ENCODE results near the gene DGCR6L. TPM values are rescaled to one million over a fixed set of nuclear protein-coding genes. Genes with fewer than 3 reads are reported as not detected.
"Not testable (repeated sequence)": the region's sequence is repeated elsewhere in the genome, so short reads cannot be mapped to it uniquely, and the experiment has no call there.

The DGCR6L gene
- total and polyA plus RNA-seq, 3 experiments from 2014 or later: 46.8 to 150 (median 48.4) TPM

GRCh38 chr22:20269673-20270072 is 50.2 kb downstream of the DGCR6L start:
- Mint-ChIP-seq H3K4me1 (peaks cover 4 to 14% (median 5%) of the 10 kb centered on the region in 3 donors), H3K4me3 (peak overlapping the region in 4 of 7 donors; percentile 20 to 84 (median 34))
- H3K4me3 ChIP-seq (ENCODE audit: low read length); H3K4me1 ChIP-seq (ENCODE audit: insufficient read depth, low read length); H3K27me3 ChIP-seq (ENCODE audit: insufficient read depth, low read length, poor library complexity, severe bottlenecking); H3K9me3 Mint-ChIP-seq; DNase-seq; H3K27me3 Mint-ChIP-seq; H3K9me3 ChIP-seq (ENCODE audit: low read length); H3K27ac Mint-ChIP-seq; H3K36me3 ChIP-seq (ENCODE audit: insufficient read depth, low read length); H3K27ac ChIP-seq (ENCODE audit: low read depth, low read length); POLR2A ChIA-PET; H3K36me3 Mint-ChIP-seq: not testable (repeated sequence)
- CTCF ChIA-PET: interaction anchor here (1.1 to 1.8 kb wide), 2 partner anchors 31 to 113 kb away, joined by 7 read pairs; no protein-coding TSS in a partner anchor

- CTCF ChIA-PET: interaction anchor here (0.7 to 1.1 kb wide), 4 partner anchors 15 to 112 kb away, joined by 3 to 7 read pairs (median 3); no protein-coding TSS in a partner anchor
- H3K4me1 ChIP-seq (ENCODE audit: insufficient read depth, low read length); H3K36me3 ChIP-seq (ENCODE audit: insufficient read depth, low read length); H3K36me3 Mint-ChIP-seq; H3K27ac Mint-ChIP-seq; H3K27me3 ChIP-seq (ENCODE audit: insufficient read depth, low read length, poor library complexity, severe bottlenecking); H3K9me3 Mint-ChIP-seq; DNase-seq; H3K4me3 ChIP-seq (ENCODE audit: low read length); POLR2A ChIA-PET; H3K9me3 ChIP-seq (ENCODE audit: low read length); H3K27me3 Mint-ChIP-seq: not testable (repeated sequence)
- peak overlapping the region; percentile 74 for H3K27ac ChIP-seq (ENCODE audit: low read depth, low read length)
- Mint-ChIP-seq H3K4me1 (peaks cover 5 to 16% (median 6%) of the 10 kb centered on the region in 3 donors), H3K4me3 (peak overlapping the region in 1 of 7 donors; percentile 88)
Measured at GRCh38 chr22:20269201-20269600, 50.7 kb downstream of the DGCR6L start.

GRCh38 chr22:20268279-20269012 is 51.4 kb downstream of the DGCR6L start, which contains the start of gene RTN4R:
Gene RTN4R (minus strand): TSS chr22:20268318. CDS start chr22:20268092, 226 bp downstream.
- peaks cover 0 to 3% of the 10 kb centered on the region in 2 donors for H3K27me3 Mint-ChIP-seq
- H3K4me3 ChIP-seq (ENCODE audit: low read length): peak within 1 kb of the TSS; percentile 19
- no peaks in the 10 kb centered on the region for H3K27me3 ChIP-seq (ENCODE audit: insufficient read depth, low read length, poor library complexity, severe bottlenecking)
- peaks cover 5 to 18% (median 6%) of the 10 kb centered on the region in 3 donors for H3K4me1 Mint-ChIP-seq
- peak; percentile 45 to 68 (median 50) for DNase-seq
- peak within 1 kb of the TSS in 6 of 7 donors; percentile 71 to 88 (median 79) for H3K4me3 Mint-ChIP-seq
- no peaks in the 10 kb centered on the region for H3K9me3 ChIP-seq (ENCODE audit: low read length)
- H3K36me3 ChIP-seq (ENCODE audit: insufficient read depth, low read length): no peaks in the 10 kb centered on the region
- ChIA-PET POLR2A (no interaction called here), CTCF (interaction anchor here (0.7 to 1.1 kb wide), 4 partner anchors 16 to 111 kb away, joined by 3 to 7 read pairs (median 3); no protein-coding TSS in a partner anchor)
- no peaks in the 10 kb centered on the region for H3K9me3 Mint-ChIP-seq
- peaks cover 10% of the 10 kb centered on the region for H3K4me1 ChIP-seq (ENCODE audit: insufficient read depth, low read length)
- peak within 1 kb of the TSS; percentile 74 for H3K27ac ChIP-seq (ENCODE audit: low read depth, low read length)
- H3K27ac Mint-ChIP-seq: peak within 1 kb of the TSS in 2 of 8 donors; percentile 50 to 80
- no peaks in the 10 kb centered on the region for H3K36me3 Mint-ChIP-seq

- Histone ChIP-seq H3K27me3 (ENCODE audit: insufficient read depth, low read length, poor library complexity, severe bottlenecking) (no peaks in the 10 kb centered on the region), H3K4me3 (ENCODE audit: low read length) (no peak overlapping the region), H3K27ac (ENCODE audit: low read depth, low read length) (no peak overlapping the region), H3K9me3 (ENCODE audit: low read length) (no peaks in the 10 kb centered on the region), H3K36me3 (ENCODE audit: insufficient read depth, low read length) (no peaks in the 10 kb centered on the region), H3K4me1 (ENCODE audit: insufficient read depth, low read length) (peaks cover 10% of the 10 kb centered on the region)
- no peak for DNase-seq
- peaks cover 0 to 3% of the 10 kb centered on the region in 2 donors for H3K27me3 Mint-ChIP-seq
- no peaks in the 10 kb centered on the region for H3K9me3 Mint-ChIP-seq
- H3K4me1 Mint-ChIP-seq: peaks cover 5 to 18% (median 6%) of the 10 kb centered on the region in 3 donors
- POLR2A ChIA-PET: no interaction called here
- CTCF ChIA-PET: no interaction called here
- H3K27ac Mint-ChIP-seq: no peak overlapping the region
- peak overlapping the region in 6 of 7 donors; percentile 37 to 82 (median 70) for H3K4me3 Mint-ChIP-seq
- H3K36me3 Mint-ChIP-seq: no peaks in the 10 kb centered on the region
Measured at GRCh38 chr22:20267441-20268278, 52.2 kb downstream of the DGCR6L start.

GRCh38 chr22:20266667-20267440 is 53.0 kb downstream of the DGCR6L start:
- H3K27me3 ChIP-seq (ENCODE audit: insufficient read depth, low read length, poor library complexity, severe bottlenecking); POLR2A ChIA-PET; H3K27ac ChIP-seq (ENCODE audit: low read depth, low read length); CTCF ChIA-PET; H3K9me3 ChIP-seq (ENCODE audit: low read length); H3K9me3 Mint-ChIP-seq; H3K27me3 Mint-ChIP-seq; H3K36me3 ChIP-seq (ENCODE audit: insufficient read depth, low read length); H3K4me3 ChIP-seq (ENCODE audit: low read length); H3K36me3 Mint-ChIP-seq; H3K4me1 ChIP-seq (ENCODE audit: insufficient read depth, low read length): not testable (repeated sequence)
- H3K4me1 Mint-ChIP-seq: peaks cover 5 to 22% (median 6%) of the 10 kb centered on the region in 3 donors
- peak overlapping the region; percentile 61 to 84 (median 73) for H3K4me3 Mint-ChIP-seq
- peak overlapping the region in 1 of 8 donors; percentile 55 for H3K27ac Mint-ChIP-seq
- DNase-seq: peak in 1 of 5 donors; percentile 16

- POLR2A ChIA-PET; H3K27ac ChIP-seq (ENCODE audit: low read depth, low read length); H3K36me3 Mint-ChIP-seq; CTCF ChIA-PET; H3K36me3 ChIP-seq (ENCODE audit: insufficient read depth, low read length); H3K27me3 ChIP-seq (ENCODE audit: insufficient read depth, low read length, poor library complexity, severe bottlenecking); H3K4me3 ChIP-seq (ENCODE audit: low read length); DNase-seq; H3K27me3 Mint-ChIP-seq; H3K4me1 ChIP-seq (ENCODE audit: insufficient read depth, low read length); H3K9me3 Mint-ChIP-seq; H3K9me3 ChIP-seq (ENCODE audit: low read length): not testable (repeated sequence)
- peaks cover 5 to 23% (median 6%) of the 10 kb centered on the region in 3 donors for H3K4me1 Mint-ChIP-seq
- peak overlapping the region in 1 of 8 donors; percentile 55 for H3K27ac Mint-ChIP-seq
- peak overlapping the region in 6 of 7 donors; percentile 61 to 84 (median 72) for H3K4me3 Mint-ChIP-seq
Measured at GRCh38 chr22:20265772-20266666, 53.8 kb downstream of the DGCR6L start.
